GM19193 (cell line): Measurements from ENCODE around the gene CPT1A.

Experiments used
- POLR2A ChIP-seq: IDR thresholded peaks from 4 replicates; pipeline ENCODE4 v1.6.1; 2011; ENCODE audit not compliant: insufficient read depth, insufficient read length; ENCODE audit errors: extremely low read depth

CPT1A gene

DNA sequence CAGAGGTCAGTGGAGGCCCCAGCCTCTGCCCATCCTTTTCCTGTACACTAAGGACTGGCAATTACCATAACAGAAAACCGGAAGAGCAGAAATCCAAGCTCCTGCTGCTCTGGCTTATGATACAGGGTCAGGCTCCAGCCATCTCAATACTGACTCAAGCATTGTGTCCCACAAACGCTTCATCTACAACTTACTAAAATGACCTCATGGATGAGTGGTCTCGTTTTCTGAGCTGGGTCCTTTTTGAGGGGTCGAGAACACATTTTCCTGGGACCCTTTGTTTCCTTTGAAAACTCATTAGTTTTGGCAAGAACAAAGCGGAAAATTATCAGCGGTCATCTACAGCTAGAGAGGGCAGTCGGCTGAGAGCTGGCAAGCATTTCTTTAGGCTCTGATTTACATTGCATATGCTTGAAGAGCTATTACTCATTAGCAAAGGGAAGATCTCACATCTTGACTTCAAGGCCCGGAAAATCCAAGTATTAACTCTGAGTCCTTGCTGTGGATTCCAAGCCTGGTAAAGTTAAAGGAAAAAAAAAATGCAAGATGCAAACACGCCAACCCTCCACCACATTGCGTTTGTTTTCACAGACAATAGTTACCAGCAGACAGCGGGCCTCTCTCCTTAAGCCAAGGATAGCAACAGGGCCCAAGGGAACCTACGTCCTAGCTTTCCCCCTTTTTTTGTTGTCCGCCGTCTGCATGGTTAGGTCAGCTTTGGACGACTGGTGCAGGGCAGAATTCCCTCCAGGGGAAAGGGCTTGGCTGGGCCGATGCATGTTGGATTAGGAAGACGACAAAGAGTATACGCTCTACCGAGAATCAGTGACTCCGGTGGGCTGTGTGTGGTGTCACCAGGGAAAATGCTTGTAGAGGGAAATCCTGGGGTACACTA is 92.2 kb downstream of the CPT1A start:
- no peak for TF ChIP-seq POLR2A

DNA sequence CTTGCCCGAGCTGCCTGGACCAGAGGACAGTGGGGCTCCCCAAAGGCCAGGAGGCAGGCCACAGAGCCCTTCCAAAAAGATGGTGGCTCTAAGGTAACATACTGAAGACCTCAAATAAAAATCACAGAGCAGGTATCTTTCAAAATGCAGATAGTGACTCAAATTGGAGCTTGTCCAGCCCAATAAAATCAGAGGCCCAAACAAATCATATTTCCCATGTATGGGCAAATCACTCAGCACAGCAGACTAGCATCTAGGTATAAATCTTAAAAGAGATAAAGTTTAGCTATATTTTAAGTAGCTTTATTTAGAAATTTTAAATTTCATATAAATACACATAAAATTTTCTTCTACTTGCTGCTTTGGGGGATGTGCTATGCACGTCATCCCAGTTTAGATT is 93.7 kb downstream of the CPT1A start:
- TF ChIP-seq POLR2A = no peak

GRCh38 chr11:68743539-68743938 is 98.2 kb downstream of the CPT1A start:
- TF ChIP-seq POLR2A = no peak

GRCh38 chr11:68741463-68741862 is 100.3 kb downstream of the CPT1A start:
- TF ChIP-seq POLR2A = no peak

- no peak for TF ChIP-seq POLR2A
Observed at GRCh38 chr11:68735646-68736045, 106.1 kb downstream of the CPT1A start.

DNA sequence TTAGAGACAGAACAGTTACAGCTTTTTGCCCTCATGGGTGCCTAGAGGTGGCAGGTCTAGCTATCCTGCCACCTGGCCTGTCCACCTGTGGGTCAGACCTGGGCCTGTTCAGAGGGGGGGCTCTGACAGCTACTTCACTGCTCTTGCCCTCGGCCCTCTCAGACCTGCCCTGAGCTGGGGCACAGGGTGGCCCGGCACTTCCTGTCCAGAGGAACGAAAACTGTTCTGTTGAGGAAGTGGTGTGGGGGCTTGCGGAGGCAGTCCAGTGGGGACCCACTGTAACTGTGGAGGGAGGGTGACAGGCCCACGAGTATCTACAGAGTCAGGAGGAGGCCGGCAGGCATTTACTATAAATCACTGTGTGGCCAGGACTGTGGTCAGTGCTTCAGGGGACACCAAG is 106.6 kb downstream of the CPT1A start:
- TF ChIP-seq POLR2A = no peak

- no peak for TF ChIP-seq POLR2A
Observed at GRCh38 chr11:68734111-68734510, 107.6 kb downstream of the CPT1A start.

DNA sequence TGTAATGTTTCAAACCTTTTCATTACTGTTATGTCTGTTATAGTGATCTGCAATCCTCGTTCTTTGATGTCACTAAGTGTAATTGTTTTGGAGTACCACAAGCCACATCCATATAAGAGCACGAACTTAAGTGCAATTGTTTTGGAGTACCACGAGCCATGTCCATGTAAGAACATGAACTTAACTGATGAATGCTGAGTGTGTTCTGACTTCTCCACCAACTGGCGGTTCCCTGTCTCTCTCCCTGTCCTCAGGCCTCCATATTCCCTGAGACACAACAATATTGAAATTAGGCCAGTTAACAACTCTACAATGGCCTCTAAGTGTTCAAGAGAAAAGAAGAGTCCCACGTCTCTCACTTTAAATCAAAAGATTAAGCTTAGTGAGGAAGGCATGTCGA is 113.9 kb downstream of the CPT1A start:
- TF ChIP-seq POLR2A = no peak

DNA sequence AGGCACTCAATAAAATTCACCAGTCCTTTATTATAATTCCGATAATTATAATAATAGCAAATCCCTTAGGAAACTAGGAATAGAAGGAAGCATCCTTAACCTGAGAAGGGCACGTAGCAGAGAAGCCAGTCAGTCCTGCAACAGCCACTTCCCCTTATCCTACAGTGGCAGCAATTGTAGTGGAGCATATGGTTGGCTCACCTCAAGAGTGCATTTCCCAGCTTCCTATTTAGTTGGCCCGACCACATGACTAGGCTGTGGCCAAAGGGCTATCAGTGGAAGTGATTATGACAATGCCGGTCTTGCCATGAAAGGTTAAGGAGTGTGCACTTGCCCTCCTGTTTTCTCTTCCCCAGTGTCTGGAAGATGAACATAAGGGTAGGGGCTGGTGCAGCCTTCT is 117.4 kb downstream of the CPT1A start:
- TF ChIP-seq POLR2A = no peak

DNA sequence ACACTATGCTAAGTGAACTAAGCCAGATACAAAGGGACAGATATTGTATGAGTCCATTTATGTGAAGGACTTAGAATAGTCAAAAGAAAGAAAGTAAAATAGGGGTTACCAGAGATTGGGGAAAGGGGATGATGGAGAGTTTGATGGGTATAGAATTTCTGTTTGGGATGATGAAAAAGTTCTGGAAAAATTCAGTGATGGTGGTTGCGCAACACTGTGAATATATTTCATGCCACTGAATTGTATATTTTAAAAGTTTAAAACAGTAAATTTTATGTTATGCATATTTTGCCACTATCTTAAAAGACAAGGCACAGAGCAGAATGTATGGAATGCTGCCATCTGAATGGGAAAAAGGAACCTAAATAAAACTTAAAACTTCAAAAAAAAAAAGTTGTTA is 119.6 kb downstream of the CPT1A start:
- no peak for TF ChIP-seq POLR2A

GRCh38 chr11:68721075-68721474 is 120.6 kb downstream of the CPT1A start:
- no peak for TF ChIP-seq POLR2A

GRCh38 chr11:68715456-68716122 is 126.1 kb downstream of the CPT1A start:
- TF ChIP-seq POLR2A = no peak

DNA sequence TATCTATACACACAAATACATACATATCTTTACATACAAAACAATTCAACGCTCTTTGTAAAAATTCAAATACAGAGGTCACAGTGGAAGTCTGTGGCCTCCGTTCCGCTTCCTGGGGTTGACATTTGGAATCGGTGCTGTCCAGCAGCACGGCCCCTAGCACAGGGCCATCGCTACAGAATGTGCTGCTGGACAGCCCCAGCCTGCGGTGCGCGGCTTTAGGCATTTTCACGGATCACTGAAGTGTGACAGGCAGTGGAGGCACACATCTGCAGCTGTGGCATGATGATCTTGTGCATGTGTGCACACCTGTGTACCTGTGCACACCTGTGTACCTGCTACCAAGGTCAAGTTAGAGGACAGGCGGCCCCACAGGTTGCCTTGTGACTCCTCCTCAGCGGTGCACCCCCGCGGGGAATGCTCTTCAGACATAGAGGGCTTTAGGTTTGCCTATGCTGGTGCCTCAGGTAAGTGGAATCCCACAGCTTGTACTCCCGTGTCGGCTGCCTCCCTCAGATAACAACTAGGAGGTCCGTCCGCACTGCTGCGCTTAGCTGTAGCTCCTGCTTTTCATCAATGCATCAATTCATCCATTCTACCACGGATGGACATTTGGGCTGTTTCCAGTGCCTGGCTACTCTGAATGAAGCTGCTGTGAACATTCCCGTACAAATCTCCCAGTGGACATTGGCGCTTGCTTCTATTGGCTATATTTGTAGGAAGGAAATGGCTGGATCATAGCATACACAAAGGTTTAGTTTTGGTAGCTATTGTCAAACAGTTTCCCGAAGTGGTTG is 127.5 kb downstream of the CPT1A start:
- TF ChIP-seq POLR2A = no peak

DNA sequence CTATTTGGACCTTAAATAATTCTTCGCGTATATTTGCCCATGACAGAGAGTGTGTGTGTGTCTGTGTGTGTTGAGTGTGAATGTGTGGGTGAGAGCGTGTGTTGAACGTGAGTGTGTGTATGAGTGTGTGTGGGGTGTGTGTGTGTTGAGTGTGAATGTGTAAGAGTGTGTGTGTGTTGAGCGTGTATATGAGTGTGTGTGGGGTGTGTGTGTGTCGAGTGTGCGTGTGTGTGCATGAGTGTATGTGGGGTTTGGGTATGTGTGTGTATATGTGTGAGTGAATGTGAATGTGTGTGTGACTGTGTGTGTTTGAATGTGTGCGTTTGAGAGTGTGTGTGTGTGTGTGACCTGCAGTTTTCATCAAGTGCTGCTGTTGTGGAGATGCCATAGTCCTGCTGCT is 130.6 kb downstream of the CPT1A start:
- no peak for TF ChIP-seq POLR2A

DNA sequence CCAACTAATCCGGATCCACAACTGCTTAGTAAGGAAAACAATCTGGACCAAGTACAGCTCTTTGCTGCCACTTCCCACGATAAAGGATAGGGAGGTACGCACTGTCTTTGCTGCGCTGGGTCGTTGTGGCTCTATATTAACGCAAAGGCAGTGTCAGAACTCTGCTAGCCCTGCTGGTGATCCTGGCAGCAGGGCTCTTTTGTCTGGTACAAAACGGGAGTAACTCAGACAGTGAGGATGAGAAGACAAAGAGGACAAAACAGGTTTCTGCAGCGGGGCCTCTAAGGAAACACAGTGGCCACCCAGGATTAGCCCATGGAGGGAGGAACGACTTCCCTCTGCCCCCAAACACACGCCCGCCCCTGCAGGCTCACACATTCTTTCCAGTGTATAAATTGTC is 131.3 kb downstream of the CPT1A start:
- no peak for TF ChIP-seq POLR2A
